ENCODE results near the gene RP9.
"Not testable (repeated sequence)": the region's sequence is repeated elsewhere in the genome, so short reads cannot be mapped to it uniquely, and the experiment has no call there.

The RP9 gene

GRCh38 chr7:33101906-33102305 lies 7.3 kb downstream of the RP9 start:
- no peak for DNase-seq (ENCODE audit: low spot score)

- DNase-seq (ENCODE audit: low spot score) = no peak
These were observed 8.4 kb downstream of the RP9 start for GRCh38 chr7:33100770-33101169.

GRCh38 chr7:33099154-33099940 lies 9.9 kb downstream of the RP9 start:
- no peak for DNase-seq (ENCODE audit: low spot score)

- DNase-seq (ENCODE audit: low spot score) = not testable (repeated sequence)
These were observed 14.4 kb downstream of the RP9 start for GRCh38 chr7:33094745-33095275.

- DNase-seq (ENCODE audit: low spot score) = no peak
These were observed 15.9 kb downstream of the RP9 start for GRCh38 chr7:33093266-33093665.

GRCh38 chr7:33091641-33092191 lies 17.5 kb downstream of the RP9 start:
- DNase-seq (ENCODE audit: low spot score) = no peak

- no peak for DNase-seq (ENCODE audit: low spot score)
These were observed 18.1 kb downstream of the RP9 start for GRCh38 chr7:33091111-33091531.

- no peak for DNase-seq (ENCODE audit: low spot score)
These were observed 20.1 kb downstream of the RP9 start for GRCh38 chr7:33089142-33089541.

- no peak for DNase-seq (ENCODE audit: low spot score)
These were observed 21.3 kb downstream of the RP9 start for GRCh38 chr7:33087858-33088257.

GRCh38 chr7:33087356-33087755 lies 21.8 kb downstream of the RP9 start:
- DNase-seq (ENCODE audit: low spot score) = no peak

- DNase-seq (ENCODE audit: low spot score) = no peak
These were observed 29.2 kb downstream of the RP9 start for GRCh38 chr7:33079763-33080690.

GRCh38 chr7:33079096-33079495 lies 30.1 kb downstream of the RP9 start:
- no peak for DNase-seq (ENCODE audit: low spot score)

GRCh38 chr7:33076737-33077136 lies 32.5 kb downstream of the RP9 start:
- DNase-seq (ENCODE audit: low spot score) = no peak

GRCh38 chr7:33075818-33076518 lies 33.2 kb downstream of the RP9 start:
- no peak for DNase-seq (ENCODE audit: low spot score)

GRCh38 chr7:33073243-33073642 lies 36.0 kb downstream of the RP9 start:
- DNase-seq (ENCODE audit: low spot score) = no peak

GRCh38 chr7:33072471-33072870 lies 36.7 kb downstream of the RP9 start:
- DNase-seq (ENCODE audit: low spot score) = no peak

- no peak for DNase-seq (ENCODE audit: low spot score)
These were observed 38.4 kb downstream of the RP9 start for GRCh38 chr7:33070831-33071230.

GRCh38 chr7:33070277-33070676 lies 38.9 kb downstream of the RP9 start:
- no peak for DNase-seq (ENCODE audit: low spot score)

- DNase-seq (ENCODE audit: low spot score) = no peak
These were observed 41.3 kb downstream of the RP9 start for GRCh38 chr7:33067921-33068320.

GRCh38 chr7:33066771-33067170 lies 42.4 kb downstream of the RP9 start:
- no peak for DNase-seq (ENCODE audit: low spot score)

- DNase-seq (ENCODE audit: low spot score) = no peak
These were observed 43.2 kb downstream of the RP9 start for GRCh38 chr7:33065981-33066380.

All from hematopoietic multipotent progenitor cell treated with erythropoietin and hydrocortisone succinate and interleukin-3 and kit ligand, for 15 days (in vitro differentiated cells).